GM12878 (cell line): ENCODE results near the gene TREH.

Experiments used
- CBFB ChIP-seq: IDR thresholded peaks from 2 replicates; pipeline ENCODE4 v1.6.1; 2016; ENCODE audit warnings: antibody characterized with exemption, low read depth
- CTCF ChIP-seq, 3 experiments: IDR thresholded peaks in 2 of 3; conservative IDR thresholded peaks in 1 of 3; 2 replicates each; pipeline ENCODE4 v1.5.1; 2011; ENCODE audit warnings: low read depth in 3 of 3, low read length in 3 of 3, mild to moderate bottlenecking in 3 of 3, control low read depth in 2 of 3, moderate library complexity in 2 of 3, inconsistent platforms in 1 of 3, mixed read lengths in 1 of 3; ENCODE audit not compliant: control insufficient read depth in 2 of 3, insufficient read depth in 1 of 3; ENCODE audit errors: extremely low read depth in 1 of 3
- EED ChIP-seq: sonication (generic); IDR thresholded peaks from 2 replicates; pipeline ENCODE4 v1.6.1; 2016; ENCODE audit warnings: antibody characterized with exemption, low read depth
- ESRRA ChIP-seq: IDR thresholded peaks from 2 replicates; pipeline ENCODE4 v1.6.1; 2012; ENCODE audit warnings: mild to moderate bottlenecking, low read length, improper control_type of control experiment
- NFXL1 ChIP-seq: fragments of 450-650 bp; IDR thresholded peaks from 2 replicates; pipeline ENCODE4 v1.6.1; 2017; ENCODE audit warnings: antibody characterized with exemption, mild to moderate bottlenecking, borderline replicate concordance
- POLR2AphosphoS5 ChIP-seq: IDR thresholded peaks from 2 replicates; pipeline ENCODE4 v1.6.1; 2011; ENCODE audit warnings: mild to moderate bottlenecking, low read length, inconsistent platforms
- RAD21 ChIP-seq: IDR thresholded peaks from 2 replicates; pipeline ENCODE4 v1.6.1; 2011; ENCODE audit warnings: mild to moderate bottlenecking, low read depth, low read length, moderate library complexity; ENCODE audit not compliant: insufficient read depth
- SIX5 ChIP-seq: IDR thresholded peaks from 2 replicates; pipeline ENCODE4 v1.6.1; 2011; ENCODE audit warnings: mild to moderate bottlenecking, low read depth, low read length, moderate library complexity; ENCODE audit not compliant: severe bottlenecking
- SP1 ChIP-seq: IDR thresholded peaks from one replicate; pipeline ENCODE4 v1.6.1; 2011; ENCODE audit warnings: low read depth, low read length
- ZBED1 ChIP-seq: IDR thresholded peaks from 2 replicates; pipeline ENCODE4 v1.6.1; 2016; ENCODE audit warnings: borderline replicate concordance

- TF ChIP-seq POLR2AphosphoS5 (no peak), CBFB (no peak), CTCF (IDR thresholded peaks at IDR 0.05 in 2 of 3, conservative IDR thresholded peaks at IDR 0.05 in 1 of 3; ENCODE audit: control insufficient read depth in 2 of 3, extremely low read depth in 1 of 3, insufficient read depth in 1 of 3, low read depth in 3 of 3, low read length in 3 of 3) (no peak), RAD21 (no peak), ESRRA (no peak), SP1 (no peak), NFXL1 (no peak), SIX5 (no peak), EED (no peak), ZBED1 (no peak)
Measured at GRCh38 chr11:118628432-118628831, 51.0 kb downstream of the TREH start.
